Muscle layer of duodenum (tissue), 2 donors: ENCODE measurements around the gene TTC21B.

Source experiments
- H3K27ac ChIP-seq: one replicate; pipeline ENCODE4 v1.7.0; 2013; ENCODE audit warnings: mild to moderate bottlenecking, low read length
- H3K27me3 ChIP-seq: one replicate; pipeline ENCODE4 v1.7.0; 2013; ENCODE audit warnings: low read depth, mild to moderate bottlenecking, control low read depth, low read length
- H3K36me3 ChIP-seq, 2 donors: one replicate each; pipeline ENCODE4 v1.7.0; 2013; ENCODE audit warnings: low read length in 2 of 2, control low read depth in 1 of 2, mild to moderate bottlenecking in 1 of 2; ENCODE audit not compliant: insufficient read depth in 2 of 2, control insufficient read depth in 1 of 2
- H3K4me1 ChIP-seq, 2 donors: one replicate each; pipeline ENCODE4 v1.7.0; 2013; ENCODE audit warnings: low read length in 2 of 2, mild to moderate bottlenecking in 2 of 2, control low read depth in 1 of 2, moderate library complexity in 1 of 2; ENCODE audit not compliant: insufficient read depth in 2 of 2, control insufficient read depth in 1 of 2
- H3K4me3 ChIP-seq, 2 donors: one replicate each; pipeline ENCODE4 v1.7.0; 2013; ENCODE audit warnings: low read length in 2 of 2, low read depth in 1 of 2, mild to moderate bottlenecking in 1 of 2
- H3K9me3 ChIP-seq, 2 donors: one replicate each; pipeline ENCODE4 v1.7.0; 2013; ENCODE audit warnings: low read length in 2 of 2, control low read depth in 1 of 2, mild to moderate bottlenecking in 1 of 2; ENCODE audit not compliant: control insufficient read depth in 1 of 2
- donor health status: healthy.

Gene TTC21B

DNA sequence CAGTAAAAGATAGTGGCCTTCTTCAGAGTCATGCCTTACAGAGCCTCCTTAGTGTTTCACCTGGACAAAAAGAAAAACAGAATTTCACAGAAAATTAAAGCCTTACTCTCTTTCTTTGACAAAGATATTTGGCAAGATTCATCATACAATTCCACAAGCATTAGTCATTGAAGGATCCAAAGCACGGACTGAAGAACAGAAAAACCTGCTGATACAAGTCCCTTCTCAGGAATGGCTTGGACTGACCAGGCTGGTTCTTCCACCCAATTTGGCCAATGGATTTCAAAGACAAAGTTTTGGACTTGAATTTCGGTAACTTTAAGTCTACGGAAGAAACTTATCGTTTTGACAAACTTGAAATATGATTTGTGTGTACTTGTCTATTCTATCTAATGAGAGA is 120.4 kb downstream of the TTC21B start:
- no peaks in the 10 kb centered on the region for H3K4me1 ChIP-seq
- H3K27me3 ChIP-seq: no peaks in the 10 kb centered on the region
- H3K27ac ChIP-seq: no peak overlapping the region
- H3K9me3 ChIP-seq: no peaks in the 10 kb centered on the region
- H3K36me3 ChIP-seq: no peaks in the 10 kb centered on the region
- H3K4me3 ChIP-seq: no peak overlapping the region

DNA sequence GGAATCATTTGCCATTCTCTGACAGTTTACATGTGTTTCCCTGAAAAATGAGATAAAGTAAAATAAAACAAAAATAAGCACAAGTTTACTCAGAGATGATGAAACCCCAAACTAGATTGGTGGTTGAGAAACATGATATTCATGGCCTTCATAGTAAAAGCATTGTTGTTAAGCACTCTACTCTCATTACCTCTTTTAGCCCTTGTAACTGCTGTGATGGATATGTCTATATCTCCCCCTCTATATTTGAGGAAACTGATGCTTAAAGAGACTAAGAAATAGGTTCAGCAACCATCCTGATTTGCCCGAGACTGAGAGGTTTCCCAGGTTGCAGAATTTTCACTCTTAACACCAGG is 125.7 kb downstream of the TTC21B start:
- Histone ChIP-seq H3K4me3 (no peak overlapping the region), H3K4me1 (no peaks in the 10 kb centered on the region), H3K36me3 (no peaks in the 10 kb centered on the region), H3K27me3 (no peaks in the 10 kb centered on the region), H3K27ac (no peak overlapping the region), H3K9me3 (no peaks in the 10 kb centered on the region)

DNA sequence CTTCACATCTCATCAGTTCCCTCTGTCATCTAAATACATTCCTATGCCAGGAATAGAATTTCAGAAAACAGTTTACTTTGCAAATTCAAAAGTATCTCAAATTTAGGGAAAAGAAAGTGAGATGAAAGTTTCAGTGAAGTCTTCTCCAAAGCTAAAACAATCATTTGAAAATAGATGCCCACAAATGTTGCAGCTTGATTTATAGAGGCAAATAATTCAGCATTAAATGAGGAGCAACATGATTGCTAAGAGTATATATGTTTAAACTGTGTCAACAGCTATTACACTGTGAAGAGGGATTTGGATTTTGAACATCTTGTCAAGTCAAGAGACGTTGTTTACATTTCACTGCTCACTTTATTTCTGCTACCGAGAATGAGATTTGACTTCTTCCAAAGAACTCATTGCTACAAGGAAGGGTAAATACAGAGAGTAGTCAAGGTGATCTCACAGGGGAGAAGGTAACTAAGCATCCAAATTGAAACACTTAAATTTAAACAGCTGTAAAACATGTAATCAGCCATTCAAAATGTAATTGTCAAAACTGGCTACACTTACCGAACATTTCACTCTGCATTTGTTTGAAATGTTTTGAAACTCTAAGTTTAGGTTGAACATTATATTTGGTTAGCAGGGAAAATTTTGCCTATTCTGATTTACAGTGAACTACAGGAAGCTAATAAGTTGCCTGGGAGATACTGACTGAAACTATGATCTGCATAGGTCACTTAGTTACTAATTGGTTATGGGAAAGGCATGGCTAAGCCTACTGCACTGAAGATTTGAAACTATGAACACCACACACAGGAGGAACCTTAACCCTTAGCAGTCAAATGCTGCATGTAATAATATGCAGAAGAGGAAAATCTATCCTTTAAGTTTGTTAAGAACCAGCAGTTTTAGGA is 126.3 kb downstream of the TTC21B start:
- no peaks in the 10 kb centered on the region for H3K9me3 ChIP-seq
- no peak overlapping the region for H3K27ac ChIP-seq
- no peak overlapping the region for H3K4me3 ChIP-seq
- H3K4me1 ChIP-seq: no peaks in the 10 kb centered on the region
- no peaks in the 10 kb centered on the region for H3K36me3 ChIP-seq
- H3K27me3 ChIP-seq: no peaks in the 10 kb centered on the region

DNA sequence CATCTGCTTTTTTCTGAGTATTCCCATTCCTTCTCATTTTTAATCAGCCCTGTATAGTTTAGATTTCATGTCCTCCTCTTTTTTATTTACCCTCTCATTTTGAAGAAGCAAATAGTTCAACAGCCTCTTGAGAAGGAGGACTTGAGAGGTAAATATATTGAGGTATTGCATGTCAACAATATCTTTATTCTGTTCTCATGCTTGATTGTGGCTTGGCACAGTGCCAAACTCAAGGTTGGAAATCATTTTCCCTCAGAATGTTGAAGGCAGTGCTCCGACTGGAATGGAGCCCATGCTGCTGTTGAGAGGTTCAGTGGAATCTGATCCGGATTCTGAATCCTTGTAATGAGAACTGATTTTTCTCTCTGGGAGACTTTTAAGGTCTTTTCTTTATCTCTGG is 128.5 kb downstream of the TTC21B start:
- Histone ChIP-seq H3K4me3 (no peak overlapping the region), H3K4me1 (no peaks in the 10 kb centered on the region), H3K9me3 (no peaks in the 10 kb centered on the region), H3K36me3 (no peaks in the 10 kb centered on the region), H3K27ac (no peak overlapping the region), H3K27me3 (no peaks in the 10 kb centered on the region)
